Endometrial microvascular endothelial cells (primary cell): ENCODE measurements around the gene KIF18A. TPM values are rescaled to one million over a fixed set of nuclear protein-coding genes. Genes with fewer than 3 reads are reported as not detected.

Experiments
- in situ Hi-C: cut with HindIII; loops from 2 replicates; pipeline ENCODE4 v1.10.0; 2017; ENCODE audit warnings: low sequenced_read_pairs, low pct_unique_long_range_greater_than_20kb; ENCODE audit errors: inconsistent ontology term
- total RNA-seq: library from RNA; depleted of rRNA; stranded (reverse); fragments of >200 nt; gene quantifications from one replicate; pipeline ENCODE4 v1.2.3, GENCODE V29; 2015; ENCODE audit errors: inconsistent ontology term

KIF18A gene
- total RNA-seq, 1 donor from 2014 or later = 17.7 TPM

DNA sequence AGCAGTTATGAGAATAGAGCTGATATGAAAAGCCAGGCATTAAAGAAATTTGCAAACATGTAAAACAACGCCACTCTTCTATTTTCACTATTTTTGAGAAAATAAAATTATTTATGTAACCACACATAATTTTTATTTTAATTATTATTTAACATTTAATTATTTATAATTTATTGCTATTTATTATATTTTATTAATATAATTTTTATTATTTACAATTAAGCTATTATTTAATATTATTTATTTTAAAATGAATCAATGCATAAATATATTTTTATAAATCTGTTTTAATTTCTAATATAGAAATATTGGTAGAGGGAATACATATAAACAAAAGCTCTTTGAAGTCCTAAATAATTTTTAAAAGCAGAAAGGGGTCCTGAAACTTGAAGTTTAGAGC is 36.7 kb downstream of the KIF18A start:
- in situ Hi-C loops = no loop called here

DNA sequence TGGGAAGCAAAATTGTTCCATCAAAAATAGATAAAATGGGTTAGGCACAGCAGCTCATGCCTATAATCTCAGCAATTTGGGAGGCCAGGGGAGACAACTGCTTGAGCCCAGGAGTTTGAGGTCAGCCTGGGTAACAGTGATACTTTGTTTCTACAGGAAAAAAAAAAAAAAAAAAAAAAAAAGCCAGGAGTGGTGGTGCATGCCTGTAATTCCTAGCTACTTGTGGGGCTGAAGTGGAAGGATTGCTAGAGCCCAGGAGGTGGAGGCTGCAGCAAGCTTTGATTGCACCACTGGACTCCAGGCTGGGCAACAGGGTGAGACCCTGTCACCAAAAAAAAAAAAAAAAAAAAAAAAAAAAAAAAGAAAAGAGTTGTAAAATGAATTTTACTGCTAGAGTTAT is 49.6 kb downstream of the KIF18A start:
- in situ Hi-C loops = no loop called here

DNA sequence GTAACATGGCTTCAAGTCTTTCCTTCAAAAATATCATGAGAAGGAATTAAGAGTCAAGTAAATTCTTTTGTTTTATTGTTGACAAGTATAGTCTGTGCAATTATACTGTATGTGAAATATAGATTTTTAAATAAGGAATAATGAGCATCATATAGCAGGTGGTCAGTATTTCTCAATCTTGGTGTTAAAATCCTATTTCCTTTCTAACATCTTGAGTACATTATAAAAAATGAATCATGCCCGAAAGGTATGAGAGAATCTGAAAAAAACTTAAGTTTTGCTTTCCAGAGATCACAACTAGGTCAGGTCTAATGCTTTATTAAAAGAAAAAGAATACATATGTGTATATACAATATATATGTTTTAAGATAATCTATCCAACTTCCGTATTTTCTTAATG is 53.1 kb downstream of the KIF18A start:
- in situ Hi-C loops = no loop called here

DNA sequence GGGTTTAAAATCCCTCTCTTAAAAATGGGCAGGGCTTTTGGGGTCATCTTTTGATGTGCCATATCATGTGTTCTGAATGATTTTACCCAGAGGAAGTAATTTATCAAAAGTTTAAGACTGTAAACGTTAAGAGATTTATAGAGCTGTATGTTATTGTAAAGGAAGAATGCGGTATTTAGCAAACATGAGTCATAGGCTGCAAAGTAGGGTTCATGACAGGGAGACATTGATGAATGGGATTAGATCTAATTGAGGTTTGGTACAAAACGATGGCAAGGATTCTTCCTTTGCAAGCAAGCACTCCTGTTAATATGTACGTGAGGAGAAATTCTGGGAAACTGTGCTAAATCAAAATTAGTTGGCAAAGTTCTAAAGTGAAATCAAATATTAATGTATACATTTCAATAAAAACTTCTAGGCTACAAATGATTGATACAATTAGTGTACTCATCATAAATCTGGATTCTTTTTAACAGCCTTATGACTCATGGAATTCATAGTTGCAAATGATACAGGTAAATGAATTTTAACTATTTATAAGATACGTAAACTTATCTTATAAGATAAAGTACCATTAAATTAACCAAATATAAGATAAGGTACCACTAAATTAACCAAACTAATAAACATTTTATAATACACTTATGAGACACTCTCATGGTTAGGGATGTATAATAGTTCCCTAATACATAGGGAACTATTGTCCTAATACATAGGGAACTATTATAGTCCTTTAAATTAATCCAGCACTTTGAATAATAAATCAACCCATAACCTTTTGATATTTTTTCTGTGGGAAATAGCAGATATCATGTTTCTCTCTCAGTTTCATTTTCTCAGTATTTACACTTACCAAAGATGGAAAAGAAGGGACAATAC is 58.4 kb downstream of the KIF18A start:
- in situ Hi-C loops = no loop called here

DNA sequence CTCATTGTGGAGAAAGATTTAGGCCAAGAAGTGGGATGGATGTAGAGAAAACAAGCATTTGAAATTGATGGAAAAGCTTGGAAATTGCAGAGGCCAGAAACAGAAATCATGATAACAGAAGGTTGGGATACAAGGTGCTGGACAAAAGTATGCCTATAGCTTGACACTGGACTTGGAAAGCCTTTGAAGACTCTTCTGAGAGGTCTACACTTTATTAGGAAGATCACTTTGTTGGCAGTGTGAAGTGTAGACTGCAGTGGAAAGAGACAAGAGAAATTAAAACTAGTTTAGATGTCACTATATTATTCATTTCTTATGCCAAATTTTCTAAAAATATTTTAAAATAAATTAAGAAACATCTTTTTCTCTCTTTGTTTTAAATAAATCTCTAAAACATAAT is 59.1 kb downstream of the KIF18A start:
- in situ Hi-C loops = no loop called here

DNA sequence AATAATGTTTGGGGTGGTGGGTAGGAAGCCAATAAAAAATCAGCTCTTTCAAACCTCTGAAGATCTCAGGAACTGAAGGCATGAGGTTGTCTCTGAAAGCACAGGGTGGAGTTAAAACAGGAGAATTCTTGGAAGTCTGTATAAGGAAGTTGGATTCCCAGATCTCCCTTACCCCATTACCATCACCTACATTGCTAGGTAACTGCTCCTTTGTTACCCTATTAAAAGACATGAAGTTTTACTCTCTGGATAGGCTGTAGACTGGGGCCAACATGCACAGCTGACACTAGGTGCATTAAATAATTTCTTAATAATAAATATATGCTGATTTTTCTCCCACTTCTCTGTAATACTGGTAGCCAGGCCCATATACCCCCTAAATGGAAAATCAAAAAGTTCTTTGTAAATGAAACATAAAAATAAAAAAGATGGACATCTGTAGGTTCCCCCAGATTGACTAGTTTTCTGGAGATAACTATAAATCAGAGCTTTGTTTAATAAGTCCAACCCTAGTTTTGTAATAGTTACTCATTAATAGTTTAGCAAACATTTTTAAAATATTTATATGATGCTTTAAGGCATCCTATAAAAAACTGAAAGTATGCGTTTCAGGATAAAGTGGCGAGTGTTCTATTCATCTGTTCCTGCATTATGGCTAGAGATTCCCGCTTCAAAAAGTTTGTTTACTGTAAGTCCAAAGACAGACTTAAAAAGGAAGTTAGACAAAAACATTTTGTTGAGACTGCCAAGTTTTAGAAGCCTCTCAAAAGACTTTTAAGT is 63.8 kb downstream of the KIF18A start:
- in situ Hi-C loops = no loop called here

DNA sequence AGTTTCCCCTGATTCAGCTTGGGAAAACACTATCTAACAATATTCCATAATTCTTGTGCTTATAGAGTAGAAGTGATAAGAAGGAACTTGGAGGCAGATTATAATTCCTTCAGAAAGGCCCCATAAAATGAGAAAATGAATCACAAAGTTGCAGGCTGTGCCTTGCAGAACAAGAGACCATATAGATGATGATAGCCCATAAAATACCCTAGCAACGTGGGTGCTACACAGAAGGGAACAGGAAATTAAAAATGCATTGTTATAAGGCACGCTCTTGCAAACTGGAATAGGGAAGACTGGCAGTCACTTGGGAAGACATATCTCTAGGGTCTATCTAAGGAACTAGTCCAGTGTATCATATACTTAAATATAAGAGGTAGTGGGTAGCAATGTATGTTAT is 67.6 kb downstream of the KIF18A start:
- in situ Hi-C loops = no loop called here

DNA sequence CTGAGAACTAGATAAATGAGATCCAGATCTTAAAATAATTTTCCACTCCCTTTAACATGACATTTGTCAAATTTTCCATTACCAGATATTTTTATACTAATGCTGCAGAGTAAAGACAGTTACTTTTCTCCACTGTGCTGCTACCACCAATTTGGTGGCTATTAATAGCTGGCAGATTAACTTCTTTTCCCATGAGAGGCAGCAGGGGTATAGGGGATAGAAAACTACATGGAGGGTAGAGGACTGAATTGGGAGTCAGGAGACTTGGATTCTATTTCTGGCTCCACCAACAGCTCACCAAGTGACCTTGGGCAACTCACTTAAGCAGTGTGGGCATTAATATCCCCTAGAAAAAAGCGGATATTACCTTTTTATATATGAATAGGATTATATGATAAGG is 69.2 kb downstream of the KIF18A start:
- in situ Hi-C loops = no loop called here

DNA sequence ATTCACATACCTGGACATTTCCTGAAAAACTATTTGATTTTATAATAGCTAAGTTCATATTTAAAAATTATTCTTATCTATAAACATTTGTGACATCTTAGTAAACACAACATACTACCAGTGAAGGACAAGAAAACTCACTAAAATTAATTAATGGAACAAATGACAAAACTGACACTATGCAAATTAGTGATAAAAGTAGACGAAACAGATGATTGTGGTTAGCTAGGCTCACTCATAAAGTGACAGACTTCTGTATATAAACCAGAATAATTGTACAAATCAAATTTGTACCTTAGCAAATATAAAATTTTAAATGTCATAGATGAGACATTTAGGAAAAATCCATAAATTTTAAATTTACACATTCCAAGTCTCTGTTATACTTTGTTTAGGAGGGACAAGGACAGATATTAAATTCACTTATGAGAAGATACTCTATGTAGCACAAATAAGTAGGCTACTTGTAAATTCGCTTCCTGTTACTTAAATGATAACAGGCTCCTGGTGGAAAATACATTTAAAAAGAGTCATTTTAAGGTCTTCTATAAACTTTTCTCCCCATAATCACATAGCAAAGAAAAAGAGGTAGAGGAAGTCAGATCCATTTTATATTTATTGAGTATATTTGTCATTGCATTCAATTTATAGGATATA is 81.2 kb downstream of the KIF18A start:
- in situ Hi-C loops = no loop called here

DNA sequence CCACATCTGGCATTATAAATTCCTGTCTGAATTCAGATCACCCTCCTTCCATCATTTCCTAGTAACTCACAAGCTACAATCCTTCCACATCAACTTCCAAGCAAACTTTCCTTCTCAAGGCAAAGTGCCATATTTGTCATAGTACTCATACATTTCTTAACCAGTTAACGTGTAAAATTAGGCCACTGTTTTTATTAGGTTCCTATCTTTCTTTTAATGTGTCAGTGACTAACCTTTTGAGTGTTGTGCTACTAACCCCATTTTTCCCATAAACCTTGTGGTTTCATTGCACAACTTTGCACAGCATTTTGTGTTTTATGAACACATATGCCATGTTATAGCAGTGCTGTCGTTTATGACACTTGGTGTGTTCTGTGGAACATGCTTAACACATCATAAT is 90.1 kb downstream of the KIF18A start:
- in situ Hi-C loops = no loop called here

DNA sequence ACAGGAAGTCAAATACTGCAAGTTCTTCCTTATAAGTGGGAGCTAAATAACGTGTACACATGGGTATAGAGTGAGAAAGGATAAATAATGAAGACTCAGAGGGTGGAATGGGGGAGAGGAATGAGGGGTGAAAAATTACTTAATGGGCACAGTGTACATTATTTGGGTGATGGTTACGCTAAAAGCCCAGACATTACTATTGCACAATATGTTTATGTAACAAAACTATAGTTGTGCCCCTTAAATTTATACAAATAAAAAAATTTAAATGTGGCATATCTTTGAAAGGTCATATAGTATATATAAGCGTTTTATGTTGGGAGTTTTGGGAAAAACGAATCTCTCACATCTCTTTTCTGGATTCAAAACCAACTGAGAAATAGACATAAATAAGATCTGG is 96.1 kb downstream of the KIF18A start:
- in situ Hi-C loops = no loop called here

DNA sequence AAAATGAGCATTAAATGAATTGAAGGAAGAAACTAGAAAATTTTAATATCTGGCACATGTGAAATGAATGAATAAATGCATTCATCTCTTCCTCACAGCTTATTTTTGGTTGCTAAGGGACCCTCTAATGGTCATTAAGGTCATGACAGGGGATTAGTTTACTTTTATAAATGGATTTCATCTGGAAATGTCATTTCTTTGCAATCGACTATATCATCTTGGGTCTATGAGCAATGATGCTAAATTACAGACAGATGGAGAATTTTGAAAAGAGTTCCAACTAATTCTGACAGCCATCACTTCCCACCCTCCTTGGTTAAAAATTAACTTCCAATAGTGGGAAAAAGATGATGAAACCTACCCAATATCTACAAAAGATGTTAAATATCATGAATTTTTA is 98.0 kb downstream of the KIF18A start:
- in situ Hi-C loops = no loop called here

DNA sequence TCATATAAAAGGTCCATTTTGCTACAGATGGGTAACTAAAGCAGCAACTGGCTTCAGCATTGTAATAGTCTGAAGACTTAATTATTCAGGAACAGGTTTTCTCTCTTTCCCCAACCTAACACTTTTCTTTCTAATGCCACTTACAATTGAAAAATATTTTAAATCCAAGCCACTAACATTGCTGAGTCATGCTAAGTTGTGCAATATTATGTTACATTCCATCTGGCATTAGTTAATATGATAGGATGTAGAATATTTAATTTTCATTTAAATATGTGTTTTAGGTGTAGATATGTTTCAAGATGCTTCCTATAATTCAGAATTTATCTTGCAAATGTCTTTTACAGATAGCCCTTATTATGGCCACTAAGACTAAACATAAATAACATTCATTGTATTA is 98.6 kb downstream of the KIF18A start:
- in situ Hi-C loops = no loop called here

DNA sequence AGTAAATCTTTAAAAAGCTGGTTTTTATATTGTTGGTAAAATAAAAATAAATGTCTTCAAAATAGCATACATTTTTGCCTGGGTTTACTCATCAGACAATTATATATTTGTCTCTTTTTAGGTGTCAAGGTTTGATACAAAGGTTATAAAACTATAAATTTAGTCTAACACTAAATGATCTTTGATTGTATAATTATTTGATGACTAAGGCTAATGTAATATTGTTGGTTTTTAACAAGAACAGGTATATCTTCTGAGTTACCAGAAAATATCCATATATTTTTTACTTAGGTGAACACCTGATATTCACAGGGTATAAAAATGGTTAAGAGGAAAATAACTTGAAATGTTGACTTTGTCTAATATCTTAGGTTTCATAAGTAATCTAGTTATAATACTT is 104.3 kb downstream of the KIF18A start:
- in situ Hi-C loops = no loop called here

DNA sequence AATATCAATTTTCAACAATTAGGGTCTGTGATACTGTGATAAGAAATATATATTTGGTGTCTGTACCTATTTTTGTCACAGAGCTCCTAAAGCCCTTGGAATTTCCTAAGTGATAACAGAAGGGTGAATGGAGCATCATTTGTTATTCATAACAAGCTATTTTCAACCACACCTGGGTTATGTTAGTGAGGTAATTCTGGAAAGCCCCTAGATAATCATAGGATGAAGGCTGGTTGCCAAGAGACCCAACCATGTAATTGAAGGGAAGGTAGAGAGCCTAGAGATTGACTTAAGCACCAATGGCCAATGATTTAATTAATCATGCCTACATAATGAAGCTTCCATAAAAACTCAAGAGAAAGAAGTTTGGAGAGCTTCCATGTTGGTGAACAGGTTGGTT is 109.4 kb downstream of the KIF18A start:
- in situ Hi-C loops = no loop called here

DNA sequence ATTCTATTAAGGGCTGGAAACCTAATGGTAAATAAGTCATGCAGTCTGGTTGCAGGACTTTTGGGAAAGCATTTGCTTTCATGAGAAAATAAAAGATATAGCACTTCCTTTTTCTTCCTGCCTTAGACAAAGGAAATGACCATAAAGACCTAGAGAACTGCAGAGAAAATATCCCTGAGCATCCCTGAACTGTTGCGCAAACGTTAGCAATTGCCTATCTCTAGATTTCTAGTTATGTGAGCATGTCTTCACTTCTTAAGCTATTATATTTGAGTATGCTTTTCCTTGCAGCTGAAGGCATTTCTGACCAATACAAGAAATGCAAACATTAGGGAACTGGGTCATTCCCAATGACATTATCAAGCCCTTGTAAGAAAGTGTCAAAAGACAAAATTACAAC is 110.6 kb downstream of the KIF18A start:
- in situ Hi-C loops = no loop called here

DNA sequence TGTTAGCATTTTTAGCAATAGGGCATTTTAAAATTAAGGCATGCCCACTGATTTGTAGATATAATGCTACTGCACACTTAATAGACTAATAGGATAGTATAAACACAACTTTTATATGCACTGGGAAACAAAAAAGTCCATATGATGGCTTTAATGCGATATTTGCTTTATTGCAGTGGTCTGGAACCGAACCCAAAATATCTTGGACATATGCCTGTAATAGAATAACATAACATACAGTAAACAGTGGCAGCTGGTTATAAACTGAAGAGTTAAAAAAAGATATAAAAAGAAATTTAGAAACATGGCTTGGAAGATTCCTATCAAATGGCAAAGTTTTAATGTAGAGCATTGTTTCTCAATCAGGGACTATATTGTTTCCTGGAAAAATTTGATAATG is 111.9 kb downstream of the KIF18A start:
- in situ Hi-C loops = no loop called here

DNA sequence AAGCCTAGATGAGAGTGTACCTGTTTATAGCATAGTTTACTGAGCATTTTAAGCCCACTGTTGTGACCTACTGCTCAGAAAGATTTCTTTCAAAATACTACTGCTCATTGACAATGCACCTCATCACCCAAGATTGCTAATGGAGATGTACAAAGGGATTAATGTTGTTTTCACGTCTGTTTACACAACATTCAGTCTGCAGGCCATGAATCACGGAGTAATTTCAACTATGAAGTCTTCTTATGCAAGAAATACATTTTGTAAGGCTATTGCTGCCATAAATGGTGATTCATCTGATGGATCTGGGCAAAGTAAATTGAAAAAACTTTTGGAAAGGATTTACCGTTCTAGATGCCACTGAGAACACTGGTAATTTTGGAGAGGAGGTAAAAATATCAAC is 112.9 kb downstream of the KIF18A start:
- in situ Hi-C loops = no loop called here

DNA sequence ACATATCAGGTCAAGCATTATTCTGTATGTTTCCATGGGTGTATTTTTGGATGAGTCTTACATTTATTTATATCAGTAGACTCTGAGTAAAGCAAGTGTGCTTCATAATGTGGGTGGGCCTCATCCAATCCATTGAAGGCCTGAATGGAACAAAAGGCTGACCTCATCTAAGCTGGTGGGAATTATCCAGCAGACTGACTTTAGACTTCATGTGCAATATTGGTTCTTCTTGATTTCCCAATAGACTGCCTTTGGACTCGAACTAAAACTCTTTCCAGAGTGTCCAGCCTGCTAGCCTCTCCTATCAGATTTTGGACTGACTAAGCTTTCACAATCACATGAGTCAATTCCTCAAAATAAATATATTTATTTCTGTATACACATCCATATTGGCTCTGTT is 116.2 kb downstream of the KIF18A start:
- in situ Hi-C loops = no loop called here

DNA sequence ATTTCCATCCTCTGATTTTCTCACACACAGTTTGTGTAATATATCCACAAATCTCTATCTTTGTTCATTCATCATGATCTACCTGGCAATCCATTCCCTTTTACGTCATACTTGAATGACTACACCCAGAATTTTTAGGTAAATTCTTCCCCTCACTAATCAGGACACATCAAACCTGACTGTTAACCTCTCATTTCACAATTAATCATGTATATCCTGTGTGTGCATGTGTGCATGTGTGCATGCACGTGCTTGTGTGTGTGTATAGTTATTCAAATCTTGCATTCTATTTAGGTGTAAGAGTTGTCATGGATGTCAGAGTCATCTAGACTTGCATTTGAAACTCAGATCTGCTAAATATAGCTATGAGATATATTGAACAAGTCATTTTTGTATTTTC is 130.4 kb downstream of the KIF18A start:
- in situ Hi-C loops = no loop called here
